HL-60/S4 treated with retinoic acid at 250 ng/mL for 4 days and 3 days (cell line): ENCODE results near the gene RAD51B.

Source experiments
- in situ Hi-C: fragments of 300-500 bp; cut with MboI; formaldehyde crosslinking; loops from 2 replicates; pipeline ENCODE4 v1.7.0; 2022; ENCODE audit warnings: low sequenced_read_pairs

The RAD51B gene

DNA sequence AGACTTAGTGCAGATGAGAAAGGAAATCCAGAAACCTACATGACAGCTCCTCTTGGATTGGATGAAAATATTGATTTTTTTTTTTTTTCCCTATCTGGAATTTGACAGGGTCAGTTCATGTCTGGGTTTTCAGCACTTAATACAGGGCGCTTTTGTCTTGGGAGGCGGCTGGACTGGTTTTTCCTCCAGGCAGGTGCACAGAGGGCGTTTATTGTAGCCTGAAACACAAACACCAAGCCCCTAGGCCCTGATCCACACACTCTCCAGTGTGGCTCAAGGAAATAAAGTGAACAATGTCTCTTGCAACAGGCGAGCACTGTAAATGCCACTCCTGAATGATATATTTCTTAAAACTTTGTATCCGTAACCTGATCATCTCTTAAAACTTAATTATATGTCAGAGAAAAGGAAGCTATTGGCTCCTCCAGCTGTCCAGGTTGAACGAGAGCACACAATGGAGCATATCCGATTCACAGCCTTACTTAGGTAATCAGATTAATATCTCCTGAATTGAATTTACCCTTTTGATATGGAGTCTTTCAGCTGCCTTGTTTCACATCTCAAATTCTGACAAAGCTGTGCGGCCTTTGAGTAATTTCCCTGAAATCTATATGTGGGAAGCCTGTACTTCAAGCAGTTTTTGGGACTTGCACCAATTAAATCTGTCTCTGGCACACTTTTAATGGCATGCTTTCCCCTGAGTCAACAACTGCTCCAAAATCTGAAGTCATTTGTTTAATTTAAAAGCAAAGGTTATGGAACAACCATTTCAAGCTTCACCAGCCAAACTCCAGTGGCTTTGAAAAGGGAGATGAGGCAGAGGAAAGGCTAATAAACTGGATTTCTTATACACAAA, 487.6 kb downstream of the RAD51B start:
- in situ Hi-C loops, result no loop called here

DNA sequence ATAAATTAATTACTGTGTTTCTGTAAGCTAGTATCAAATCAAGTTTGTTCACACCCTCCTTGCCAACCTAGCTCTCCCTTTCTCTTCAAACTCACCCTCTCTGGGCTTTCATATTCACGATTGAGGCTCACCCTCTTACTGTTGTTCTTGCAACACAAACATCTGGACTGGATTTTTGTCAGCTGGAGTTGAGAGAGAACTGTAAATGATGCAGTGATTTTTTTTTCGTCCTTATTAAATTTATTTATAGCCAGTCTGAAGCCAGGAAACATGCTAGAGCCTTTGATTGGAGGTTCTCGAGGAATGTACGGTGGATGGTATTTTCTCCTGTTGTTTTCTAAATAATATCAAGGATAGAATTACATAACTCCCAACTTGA, 488.2 kb downstream of the RAD51B start:
- in situ Hi-C loops, result no loop called here

DNA sequence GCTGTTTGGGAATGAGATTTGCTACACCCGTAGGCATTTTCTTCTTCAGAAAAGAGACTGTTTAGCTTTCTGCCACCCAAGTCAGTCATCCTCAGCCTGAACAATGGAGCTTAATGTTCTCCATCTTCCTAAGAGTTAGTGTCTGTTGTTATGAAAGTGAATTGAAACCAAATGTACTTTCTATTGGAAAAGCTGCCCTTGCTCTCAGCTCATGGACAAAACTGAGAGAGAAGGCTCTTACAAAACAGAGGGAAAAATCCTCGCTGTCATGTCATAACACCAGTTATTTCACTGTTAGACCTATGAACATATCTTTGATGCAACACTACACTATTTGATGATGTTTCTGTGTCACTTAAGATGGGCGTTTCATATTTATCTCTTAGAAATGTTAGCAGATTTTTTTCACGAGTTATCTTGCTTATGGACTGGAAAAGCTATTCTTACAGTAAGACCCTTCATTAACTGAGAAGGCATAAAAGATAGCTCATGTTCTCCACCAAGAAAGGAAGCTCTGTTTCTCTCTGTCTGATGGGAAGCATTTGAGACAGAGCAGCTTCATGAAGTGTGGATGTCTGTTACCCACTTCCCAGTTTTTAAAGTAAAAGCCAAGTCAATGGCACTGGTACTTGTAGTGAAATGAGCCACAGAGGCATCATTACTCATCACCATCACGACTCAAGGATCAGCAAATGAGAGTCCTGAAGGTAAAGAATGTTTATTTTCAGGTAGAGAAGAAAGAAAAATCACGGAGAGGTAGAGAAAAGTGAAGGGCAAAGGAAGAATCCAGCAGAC, 489.3 kb downstream of the RAD51B start:
- in situ Hi-C loops, result no loop called here

GRCh38 chr14:68309616-68310015, 490.0 kb downstream of the RAD51B start:
- in situ Hi-C loops, result no loop called here

GRCh38 chr14:68312300-68312699, 492.7 kb downstream of the RAD51B start:
- in situ Hi-C loops, result no loop called here

GRCh38 chr14:68312884-68313610, 493.5 kb downstream of the RAD51B start:
- in situ Hi-C loops, result no loop called here

GRCh38 chr14:68314642-68315041, 495.1 kb downstream of the RAD51B start:
- in situ Hi-C loops, result no loop called here

DNA sequence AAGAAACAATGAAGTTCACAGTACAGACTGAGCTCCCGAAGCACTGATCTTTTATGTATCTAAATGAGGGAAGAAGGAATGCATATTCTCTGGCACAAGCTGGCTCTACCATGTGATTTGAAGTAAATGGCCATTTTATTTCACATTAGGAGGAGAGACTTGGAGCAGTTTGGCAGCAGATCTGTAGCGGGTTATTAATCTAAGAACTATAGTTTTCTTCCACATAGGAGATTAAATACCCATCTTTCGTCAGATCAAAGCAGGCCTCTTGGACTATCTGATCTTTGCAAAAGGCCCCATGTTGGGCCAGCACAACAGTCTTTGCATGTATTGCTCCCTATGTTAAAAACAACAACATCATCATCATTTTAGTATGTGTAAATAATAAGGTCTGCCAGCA, 495.5 kb downstream of the RAD51B start:
- in situ Hi-C loops, result no loop called here

- in situ Hi-C loops, result no loop called here
Observed at GRCh38 chr14:68316078-68316868, 496.7 kb downstream of the RAD51B start.

DNA sequence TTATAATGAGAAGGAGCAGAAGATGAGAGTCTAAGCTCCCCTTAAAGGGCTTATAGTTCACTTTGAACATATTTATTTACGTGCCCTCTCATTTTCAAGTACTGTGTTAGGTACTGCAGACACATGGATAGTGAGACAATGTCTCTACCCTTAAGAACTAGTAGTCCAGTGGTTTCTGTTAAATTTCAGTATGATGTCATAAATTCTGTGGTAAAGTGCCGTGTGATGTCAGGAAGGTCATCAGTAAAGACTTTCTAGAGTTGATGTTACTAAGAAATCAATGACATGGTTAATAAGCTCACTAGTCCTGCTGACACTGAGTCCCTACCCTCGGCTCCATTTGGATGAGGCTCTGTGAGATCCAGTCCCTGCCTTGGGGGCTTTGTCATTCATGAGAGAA, 497.7 kb downstream of the RAD51B start:
- in situ Hi-C loops, result no loop called here

DNA sequence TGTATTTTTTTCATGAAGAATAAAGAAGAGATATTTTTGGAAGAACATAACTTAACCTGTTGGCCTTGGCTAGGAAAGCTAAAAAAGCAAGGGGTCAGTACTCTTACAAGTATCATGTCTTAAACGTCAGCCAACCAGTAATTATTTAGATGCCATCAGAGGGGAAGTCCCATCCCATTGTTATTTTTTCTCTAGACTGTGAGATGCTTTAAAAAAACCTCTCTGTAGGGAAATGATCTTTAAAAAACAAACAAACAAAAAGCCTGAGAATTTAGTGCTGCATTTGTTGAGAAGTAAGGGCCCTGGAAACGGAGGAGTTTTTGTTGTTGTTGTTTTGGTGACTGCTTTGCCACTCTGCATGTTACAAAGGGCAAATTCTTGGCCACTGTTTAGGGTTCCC, 499.2 kb downstream of the RAD51B start:
- in situ Hi-C loops, result no loop called here

- in situ Hi-C loops, result no loop called here
Observed at GRCh38 chr14:68320495-68320894, 500.9 kb downstream of the RAD51B start.

GRCh38 chr14:68322940-68323620, 503.5 kb downstream of the RAD51B start:
- in situ Hi-C loops, result no loop called here

DNA sequence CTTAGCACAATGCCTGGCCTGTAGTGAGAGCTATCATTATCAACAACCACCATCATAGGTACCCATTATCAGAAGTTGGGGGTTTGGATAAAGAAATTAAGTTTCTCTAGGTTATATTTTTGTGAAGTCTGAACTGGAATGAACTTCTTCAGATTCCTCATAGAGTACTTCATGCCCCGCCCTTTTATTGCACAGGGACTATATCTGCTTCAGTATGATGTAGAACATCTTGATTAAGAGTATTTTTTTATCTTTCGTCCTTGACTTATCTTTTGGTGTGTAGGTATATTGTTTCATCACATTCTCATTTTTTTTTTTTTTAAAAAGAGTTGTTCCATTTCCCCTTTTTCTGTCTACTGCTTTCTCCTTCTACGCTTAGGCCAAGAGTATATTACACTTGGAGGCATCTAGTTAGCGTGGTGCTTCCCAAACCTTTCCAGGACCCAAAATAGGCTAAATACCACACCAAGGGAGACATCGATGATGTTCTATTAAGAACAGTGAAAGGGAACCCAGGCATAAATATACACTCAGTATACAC, 505.8 kb downstream of the RAD51B start:
- in situ Hi-C loops, result no loop called here

DNA sequence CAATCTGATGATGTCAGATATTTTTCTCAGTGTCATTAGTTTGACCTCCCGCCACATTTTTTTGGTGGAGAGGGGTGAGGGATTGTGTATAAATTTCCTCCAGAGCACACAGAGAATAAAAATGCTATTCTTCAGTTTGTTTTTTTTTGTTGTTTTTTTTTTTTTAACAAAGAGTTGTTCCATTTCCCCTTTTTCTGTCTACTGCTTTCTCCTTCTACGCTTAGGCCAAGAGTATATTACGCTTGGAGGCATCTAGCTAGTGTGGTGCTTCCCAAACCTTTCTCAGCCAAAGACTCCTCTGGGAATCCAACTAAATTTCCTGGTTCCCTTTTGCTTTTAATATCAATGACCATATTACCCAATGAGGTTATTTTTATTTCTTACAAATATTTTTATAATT, 507.7 kb downstream of the RAD51B start:
- in situ Hi-C loops, result no loop called here

GRCh38 chr14:68328509-68328908, 508.9 kb downstream of the RAD51B start:
- in situ Hi-C loops, result no loop called here

GRCh38 chr14:68331426-68331825, 511.8 kb downstream of the RAD51B start:
- in situ Hi-C loops, result no loop called here

DNA sequence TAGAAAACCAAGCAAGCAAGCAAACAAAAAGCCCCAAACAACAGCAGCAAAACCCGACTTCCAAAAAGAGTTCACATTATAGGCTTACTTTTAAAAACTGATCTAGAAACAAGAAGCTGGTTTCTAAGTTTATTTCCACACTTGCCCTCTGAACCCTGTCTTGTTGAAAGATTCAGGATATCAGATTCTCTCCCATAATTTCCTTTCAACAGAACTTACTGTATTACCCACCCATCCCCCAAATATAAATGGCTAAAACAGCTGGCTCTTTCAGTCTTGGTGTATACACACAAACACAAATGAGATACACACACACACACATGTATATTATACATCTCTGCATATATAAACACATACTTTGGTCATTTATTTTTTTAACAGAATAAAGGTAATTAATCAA, 512.4 kb downstream of the RAD51B start:
- in situ Hi-C loops, result no loop called here

GRCh38 chr14:68333262-68333661, 513.7 kb downstream of the RAD51B start:
- in situ Hi-C loops, result no loop called here

DNA sequence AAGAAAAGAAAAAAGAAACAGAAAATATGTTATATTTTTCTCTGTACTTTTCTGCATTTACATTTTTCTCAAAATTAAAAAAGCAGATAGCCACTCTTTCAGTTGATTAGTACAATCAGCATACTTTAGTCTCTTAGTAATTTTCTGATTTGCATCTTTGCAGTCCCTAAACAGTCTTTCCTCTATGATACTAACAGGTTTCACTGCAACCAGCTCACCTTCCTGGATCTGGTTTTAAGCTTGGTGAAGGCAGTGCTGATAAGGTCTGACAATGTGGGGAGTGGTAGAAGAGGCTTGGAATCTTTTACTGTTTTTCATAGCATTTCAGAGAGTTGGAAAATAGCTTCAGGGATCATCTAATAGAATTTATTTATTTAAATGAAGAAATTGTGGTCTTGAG, 515.7 kb downstream of the RAD51B start:
- in situ Hi-C loops, result no loop called here
